Glutamatergic neuron (in vitro differentiated cells): ENCODE measurements around the gene BZW2. TPM values are rescaled to one million over a fixed set of nuclear protein-coding genes. Genes with fewer than 3 reads are reported as not detected.

Experiments used
- DNase-seq: peaks from one replicate; pipeline ENCODE4 v3.0.0; 2022
- H3K27ac Mint-ChIP-seq: one replicate; pipeline ENCODE4 v1.8.0; 2020; ENCODE audit warnings: mild to moderate bottlenecking, mixed read lengths, inconsistent platforms; ENCODE audit not compliant: unreplicated experiment
- H3K27me3 Mint-ChIP-seq: one replicate; pipeline ENCODE4 v1.8.0; 2020; ENCODE audit warnings: mild to moderate bottlenecking, moderate library complexity, mixed read lengths, inconsistent platforms; ENCODE audit not compliant: unreplicated experiment
- H3K36me3 Mint-ChIP-seq: one replicate; pipeline ENCODE4 v1.8.0; 2020; ENCODE audit warnings: mild to moderate bottlenecking, mixed read lengths, inconsistent platforms; ENCODE audit not compliant: unreplicated experiment
- H3K4me1 Mint-ChIP-seq: one replicate; pipeline ENCODE4 v1.8.0; 2020; ENCODE audit warnings: mild to moderate bottlenecking, low read depth, mixed read lengths, inconsistent platforms; ENCODE audit not compliant: unreplicated experiment
- H3K4me3 Mint-ChIP-seq: one replicate; pipeline ENCODE4 v1.8.0; 2020; ENCODE audit warnings: mild to moderate bottlenecking, mixed read lengths, inconsistent platforms; ENCODE audit not compliant: unreplicated experiment
- H3K9me3 Mint-ChIP-seq: one replicate; pipeline ENCODE4 v1.8.0; 2020; ENCODE audit warnings: mild to moderate bottlenecking, moderate library complexity, mixed read lengths, inconsistent platforms; ENCODE audit not compliant: unreplicated experiment
- total RNA-seq: library from RNA; stranded (reverse); fragmentation: NEBNext Ultra II Directional; extraction: Animal tissue kit (Norgen Biotek cat#: 25700); gene quantifications from one replicate; pipeline ENCODE4 v1.2.1, GENCODE V29; 2021; ENCODE audit not compliant: unreplicated experiment
- TF ChIP-seq, protein P1 (sequence below): fragments of 200-600 bp; sonication (generic); IDR thresholded peaks from one replicate; pipeline ENCODE4 v1.5.0; 2021; ENCODE audit not compliant: partially characterized antibody, unreplicated experiment

Gene BZW2
- total RNA-seq, 1 donor from 2014 or later: 86.7 TPM

DNA sequence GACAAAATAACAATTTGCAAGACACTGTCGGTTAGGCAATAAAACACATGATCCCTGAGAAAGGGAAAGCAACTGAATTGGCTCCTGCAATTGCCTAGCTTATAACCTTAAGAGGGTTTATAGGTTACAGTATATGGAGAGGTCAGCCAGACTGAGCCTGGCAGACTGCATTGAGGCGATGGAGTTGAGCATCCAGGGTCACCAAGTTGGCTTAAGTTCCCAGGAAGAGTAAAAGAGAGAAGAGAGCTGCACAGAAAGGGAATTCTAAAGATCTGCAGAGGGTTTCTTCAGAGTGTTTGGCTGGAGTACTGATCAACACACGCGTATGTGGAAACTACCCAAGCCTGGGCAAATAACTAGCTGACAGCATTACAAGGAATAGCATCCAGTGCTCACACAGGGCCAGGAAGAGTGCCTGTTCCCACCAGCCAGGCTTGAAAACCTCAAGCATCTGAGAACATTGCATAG, 11.7 kb upstream of the BZW2 start:
- H3K4me3 Mint-ChIP-seq: no peak overlapping the region
- H3K36me3 Mint-ChIP-seq: no peaks in the 10 kb centered on the region
- no peaks in the 10 kb centered on the region for H3K4me1 Mint-ChIP-seq
- no peaks in the 10 kb centered on the region for H3K27me3 Mint-ChIP-seq
- H3K9me3 Mint-ChIP-seq: no peaks in the 10 kb centered on the region
- no peak overlapping the region for H3K27ac Mint-ChIP-seq
- DNase-seq: no peak
- TF ChIP-seq, protein P1, sequence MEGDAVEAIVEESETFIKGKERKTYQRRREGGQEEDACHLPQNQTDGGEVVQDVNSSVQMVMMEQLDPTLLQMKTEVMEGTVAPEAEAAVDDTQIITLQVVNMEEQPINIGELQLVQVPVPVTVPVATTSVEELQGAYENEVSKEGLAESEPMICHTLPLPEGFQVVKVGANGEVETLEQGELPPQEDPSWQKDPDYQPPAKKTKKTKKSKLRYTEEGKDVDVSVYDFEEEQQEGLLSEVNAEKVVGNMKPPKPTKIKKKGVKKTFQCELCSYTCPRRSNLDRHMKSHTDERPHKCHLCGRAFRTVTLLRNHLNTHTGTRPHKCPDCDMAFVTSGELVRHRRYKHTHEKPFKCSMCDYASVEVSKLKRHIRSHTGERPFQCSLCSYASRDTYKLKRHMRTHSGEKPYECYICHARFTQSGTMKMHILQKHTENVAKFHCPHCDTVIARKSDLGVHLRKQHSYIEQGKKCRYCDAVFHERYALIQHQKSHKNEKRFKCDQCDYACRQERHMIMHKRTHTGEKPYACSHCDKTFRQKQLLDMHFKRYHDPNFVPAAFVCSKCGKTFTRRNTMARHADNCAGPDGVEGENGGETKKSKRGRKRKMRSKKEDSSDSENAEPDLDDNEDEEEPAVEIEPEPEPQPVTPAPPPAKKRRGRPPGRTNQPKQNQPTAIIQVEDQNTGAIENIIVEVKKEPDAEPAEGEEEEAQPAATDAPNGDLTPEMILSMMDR: no peak

DNA sequence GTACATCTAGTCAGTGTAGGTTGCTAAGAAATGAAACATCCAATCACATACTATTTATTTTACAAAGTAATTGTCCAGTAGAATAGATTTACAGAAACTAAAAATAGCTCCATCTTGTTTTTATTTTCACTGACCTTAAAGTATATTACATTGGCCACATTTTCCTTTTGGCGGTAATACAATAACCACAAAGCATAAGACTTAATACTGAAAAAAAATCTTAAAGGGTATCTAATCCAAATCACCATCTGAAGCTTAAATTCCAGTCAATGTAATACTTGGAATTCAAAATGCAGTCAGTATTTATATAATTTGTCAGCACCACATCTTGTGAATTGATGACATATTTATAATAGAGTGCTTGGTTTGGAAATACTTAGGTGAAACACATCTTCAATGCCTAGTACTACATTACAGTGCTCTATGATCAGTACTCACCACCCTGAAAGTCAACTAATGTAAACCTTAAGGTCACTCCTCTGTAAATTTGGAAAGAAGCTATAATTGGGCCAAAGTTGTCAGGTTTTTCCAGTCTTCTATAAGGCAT, 9.4 kb upstream of the BZW2 start:
- no peaks in the 10 kb centered on the region for H3K27me3 Mint-ChIP-seq
- DNase-seq: no peak
- TF ChIP-seq, protein P1: no peak
- no peaks in the 10 kb centered on the region for H3K36me3 Mint-ChIP-seq
- H3K4me3 Mint-ChIP-seq: no peak overlapping the region
- no peak overlapping the region for H3K27ac Mint-ChIP-seq
- H3K4me1 Mint-ChIP-seq: no peaks in the 10 kb centered on the region
- H3K9me3 Mint-ChIP-seq: no peaks in the 10 kb centered on the region

DNA sequence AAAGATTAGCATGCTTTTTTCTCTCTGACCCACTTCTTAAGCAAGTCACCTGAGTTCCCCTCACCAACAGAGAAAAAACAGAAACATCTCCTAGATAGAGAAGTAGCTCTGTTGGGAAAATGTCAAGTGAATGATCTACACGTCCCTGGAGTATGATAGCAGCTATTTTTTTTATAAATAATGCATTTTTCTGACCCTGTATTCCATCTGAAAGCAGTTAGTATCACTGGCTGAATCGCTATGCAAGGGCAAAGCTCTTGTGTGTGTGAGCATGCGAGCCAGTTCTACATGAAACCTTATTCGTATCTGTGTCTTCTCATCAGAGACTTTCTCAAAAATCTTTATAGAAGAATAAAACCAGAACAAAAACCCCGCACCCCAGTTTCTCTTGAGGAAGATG, 8.6 kb upstream of the BZW2 start:
- Mint-ChIP-seq H3K27ac (no peak overlapping the region), H3K4me3 (no peak overlapping the region), H3K27me3 (no peaks in the 10 kb centered on the region), H3K4me1 (no peaks in the 10 kb centered on the region), H3K9me3 (no peaks in the 10 kb centered on the region), H3K36me3 (no peaks in the 10 kb centered on the region)
- no peak for DNase-seq
- TF ChIP-seq, protein P1: no peak

DNA sequence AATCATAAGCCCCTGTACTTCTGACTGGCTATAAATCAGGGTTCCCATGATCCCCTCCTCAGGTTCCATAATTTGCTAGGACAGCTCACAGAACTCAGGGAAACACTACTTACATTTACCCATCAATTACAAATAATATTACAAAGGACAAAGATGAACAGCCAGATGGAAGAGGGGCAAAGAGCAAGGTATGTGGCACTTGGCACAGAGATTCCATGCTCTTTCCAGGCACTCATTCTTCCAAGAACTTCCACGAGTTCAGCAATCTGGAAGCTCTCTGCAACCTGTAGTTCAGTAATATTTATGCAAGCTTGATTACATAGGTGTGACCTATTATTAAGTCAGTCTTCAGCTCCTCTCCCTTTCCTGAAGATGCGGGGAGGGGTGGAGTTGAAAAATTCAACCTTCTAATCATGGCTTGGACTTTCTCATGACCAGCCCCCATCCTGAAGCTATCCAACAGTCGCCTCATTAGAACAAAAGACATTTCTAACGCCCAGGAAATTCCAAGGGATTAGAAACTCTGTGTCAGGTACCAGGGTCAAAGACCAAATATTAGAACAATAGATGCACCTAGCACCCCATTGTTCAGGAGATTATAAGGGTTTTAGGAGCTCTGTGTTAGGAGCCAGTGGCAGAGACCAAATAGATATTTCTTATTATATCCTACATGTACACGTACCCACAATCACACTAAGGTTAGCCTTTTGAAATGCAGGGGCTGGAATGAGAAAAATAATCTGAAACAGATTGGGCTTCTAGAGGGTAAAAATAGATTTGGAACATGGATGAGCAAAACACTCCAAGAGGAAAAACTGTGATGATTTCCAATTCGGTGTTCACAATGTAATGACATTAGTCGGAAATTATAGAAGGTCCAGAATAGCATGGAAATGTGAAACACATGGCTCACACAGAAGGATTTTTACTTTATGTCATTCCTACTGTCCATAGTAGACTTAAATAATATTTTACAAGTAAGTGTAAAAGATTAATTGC, 7.4 kb upstream of the BZW2 start:
- Mint-ChIP-seq H3K4me3 (no peak overlapping the region), H3K4me1 (peaks cover 1% of the 10 kb centered on the region), H3K36me3 (no peaks in the 10 kb centered on the region), H3K9me3 (no peaks in the 10 kb centered on the region), H3K27ac (no peak overlapping the region), H3K27me3 (no peaks in the 10 kb centered on the region)
- TF ChIP-seq, protein P1: no peak
- DNase-seq: no peak

DNA sequence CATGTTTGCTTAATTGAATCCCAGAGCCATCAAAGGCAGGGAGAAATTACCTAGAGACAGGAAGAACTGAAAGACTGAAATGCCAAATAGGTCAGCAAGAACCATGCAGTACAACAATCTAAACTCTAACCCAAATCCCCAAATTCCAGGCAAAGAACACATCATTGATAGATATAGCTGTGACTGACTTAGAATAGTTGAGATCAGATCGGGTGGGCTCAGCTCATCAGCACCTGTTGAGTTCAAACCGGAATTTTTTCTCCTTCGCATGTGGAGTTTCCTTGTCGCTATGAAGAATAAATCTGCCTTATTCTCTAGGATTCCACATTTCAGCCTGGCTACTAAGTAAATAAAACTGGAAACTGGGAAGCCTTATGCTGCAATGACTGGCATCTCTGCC, 1.8 kb upstream of the BZW2 start:
- DNase-seq: no peak
- H3K27ac Mint-ChIP-seq: peak overlapping the region; percentile 35
- H3K36me3 Mint-ChIP-seq: no peaks in the 10 kb centered on the region
- peaks cover 9% of the 10 kb centered on the region for H3K27me3 Mint-ChIP-seq
- H3K9me3 Mint-ChIP-seq: peaks cover 12% of the 10 kb centered on the region
- peaks cover 20% of the 10 kb centered on the region for H3K4me1 Mint-ChIP-seq
- TF ChIP-seq, protein P1: no peak
- peak overlapping the region; percentile 99 for H3K4me3 Mint-ChIP-seq
